ENCODE results near the gene TEX26. TPM values are rescaled to one million over a fixed set of nuclear protein-coding genes. Genes with fewer than 3 reads are reported as not detected.

Gene TEX26
- polyA plus RNA-seq, 5 donors: 0.57 to 3.3 (median 1.6) TPM

DNA sequence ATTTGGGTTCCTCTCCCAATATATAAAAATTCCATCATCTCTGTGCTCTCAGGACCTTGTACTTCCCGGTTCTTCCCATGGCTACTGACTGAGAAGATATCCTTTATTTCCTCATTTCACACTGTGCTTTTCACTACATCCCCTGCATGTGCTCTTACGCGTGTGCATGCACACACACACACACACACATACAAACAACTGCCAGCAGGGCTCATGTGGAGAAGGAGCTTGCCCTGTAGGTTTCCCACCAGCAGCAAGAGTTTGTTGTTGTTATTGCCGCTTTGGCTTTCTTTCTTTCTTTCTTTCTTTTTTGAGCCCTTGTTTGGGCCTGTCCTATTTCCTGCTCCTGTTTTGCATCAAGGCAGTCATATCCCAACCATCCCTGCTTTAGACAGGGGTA is 43.6 kb downstream of the TEX26 start:
- no peak for DNase-seq

DNA sequence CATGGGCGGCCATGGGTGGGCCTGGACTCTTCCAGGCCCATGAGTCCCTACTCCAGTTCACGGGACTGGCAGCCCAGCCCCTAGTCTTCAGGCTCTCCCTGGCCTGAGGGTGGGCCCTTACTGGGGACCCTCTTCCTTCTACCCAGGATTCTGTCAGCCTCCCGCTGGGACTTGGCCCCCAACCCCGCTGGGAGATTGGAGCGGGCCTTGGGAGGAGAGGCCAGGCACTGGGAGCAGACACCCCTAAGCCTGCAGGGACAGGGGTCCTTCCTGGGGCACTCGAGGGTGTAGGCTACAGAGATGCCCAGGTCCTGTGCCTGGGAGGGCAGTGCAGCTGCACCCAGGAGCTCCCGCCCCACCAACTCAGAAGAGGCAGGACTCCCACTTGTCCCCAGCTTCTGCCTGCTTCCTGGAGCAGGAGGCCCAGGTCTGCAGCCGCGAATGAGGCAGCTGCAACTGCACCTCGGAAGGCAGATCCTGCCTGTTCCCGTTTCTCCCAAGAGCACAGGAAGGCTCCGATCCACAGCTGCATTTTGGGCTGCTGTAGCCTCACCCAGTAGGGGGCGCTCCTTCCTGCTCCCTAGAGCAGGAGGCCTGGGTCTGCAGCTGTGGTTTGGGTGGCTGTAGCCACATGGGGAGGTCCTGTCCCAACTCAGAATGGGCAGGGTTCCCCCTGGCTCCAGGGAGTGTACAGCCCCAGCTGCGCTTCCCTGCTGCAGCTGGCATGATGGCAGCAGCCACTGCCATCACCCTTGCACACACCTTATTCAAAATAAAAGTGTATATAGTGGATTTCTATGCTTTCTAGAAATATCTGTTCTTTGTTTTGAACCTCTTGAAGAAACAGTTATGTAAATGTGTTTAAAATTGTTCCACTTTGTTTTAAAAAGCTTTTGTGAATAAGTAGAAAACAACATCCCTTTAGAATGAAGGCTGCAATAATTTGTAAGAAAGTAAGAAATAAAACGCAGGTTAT is 46.8 kb downstream of the TEX26 start:
- DNase-seq: no peak

DNA sequence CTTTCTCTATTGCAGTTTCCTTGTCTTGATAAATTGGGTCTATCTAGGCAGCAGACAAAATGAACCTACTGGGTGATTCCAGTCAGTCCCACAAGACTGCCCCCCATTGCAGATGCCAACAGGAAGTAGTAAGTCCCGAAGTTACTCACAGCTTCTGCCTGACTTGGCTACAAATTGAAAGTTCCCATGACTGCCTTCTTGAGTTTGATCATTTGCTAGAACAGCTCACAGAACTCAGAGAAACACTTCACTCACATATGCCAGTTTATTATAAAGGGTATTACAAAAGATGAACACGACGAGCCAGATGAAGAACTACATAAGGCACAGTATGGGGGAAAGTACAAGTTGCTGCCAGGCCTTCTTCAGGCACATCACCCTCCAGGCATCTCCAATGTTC is 50.0 kb downstream of the TEX26 start:
- no peak for DNase-seq

DNA sequence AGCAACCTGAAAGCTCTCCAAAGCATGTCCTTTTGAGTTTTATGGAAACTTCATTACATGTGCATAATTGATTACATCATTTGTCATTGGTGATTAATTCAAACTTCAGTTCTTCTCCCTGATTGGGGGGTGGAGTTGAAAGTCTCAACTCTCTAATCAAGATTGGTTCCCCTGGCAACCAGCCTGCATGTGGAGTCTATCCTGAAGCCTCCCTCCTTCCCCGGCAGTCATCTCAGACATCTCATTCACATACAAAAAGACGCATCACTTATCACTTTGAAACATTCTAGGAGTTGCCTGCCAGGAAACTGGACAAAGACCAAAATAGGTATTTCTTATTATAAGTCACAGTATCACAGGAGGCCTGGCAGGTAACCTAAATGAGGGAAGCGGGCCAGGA is 50.5 kb downstream of the TEX26 start:
- no peak for DNase-seq

DNA sequence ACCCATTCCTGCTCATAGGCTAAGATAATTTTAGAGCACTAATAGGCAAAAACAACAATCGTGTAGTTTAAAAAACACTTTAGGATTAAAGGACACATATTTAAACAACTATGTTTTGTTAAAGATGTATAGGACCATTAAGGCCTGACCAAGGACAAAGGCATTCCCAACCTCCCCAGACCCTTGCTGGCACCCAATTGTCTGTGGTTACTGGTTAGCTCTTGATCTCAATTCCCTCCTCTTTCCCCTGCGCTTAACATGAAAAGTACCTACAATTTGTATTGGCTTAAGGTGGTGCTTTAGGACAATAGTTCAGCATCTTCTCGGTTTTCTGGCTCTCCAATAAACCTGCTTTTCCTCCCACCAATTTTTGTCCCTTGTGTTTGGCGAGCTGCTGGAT is 51.0 kb downstream of the TEX26 start:
- DNase-seq: no peak

DNA sequence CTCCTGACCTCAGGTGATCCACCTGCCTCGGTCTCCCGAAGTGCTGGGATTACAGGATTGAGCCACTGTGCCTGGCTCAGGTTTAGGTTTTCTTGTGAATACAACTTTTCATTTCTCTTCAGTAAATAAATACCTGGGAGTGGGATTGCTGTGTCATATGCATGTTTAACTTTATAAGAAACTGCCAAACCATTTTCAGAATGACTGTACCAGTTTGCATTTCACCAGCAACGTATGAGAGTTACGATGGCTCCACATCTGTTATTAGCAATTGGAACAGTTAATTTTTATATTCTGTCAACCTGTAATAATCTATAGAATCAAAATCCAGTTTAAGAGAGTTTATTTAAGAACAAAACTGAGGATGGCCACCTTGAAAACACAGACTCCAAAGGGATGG is 52.2 kb downstream of the TEX26 start:
- DNase-seq: no peak

DNA sequence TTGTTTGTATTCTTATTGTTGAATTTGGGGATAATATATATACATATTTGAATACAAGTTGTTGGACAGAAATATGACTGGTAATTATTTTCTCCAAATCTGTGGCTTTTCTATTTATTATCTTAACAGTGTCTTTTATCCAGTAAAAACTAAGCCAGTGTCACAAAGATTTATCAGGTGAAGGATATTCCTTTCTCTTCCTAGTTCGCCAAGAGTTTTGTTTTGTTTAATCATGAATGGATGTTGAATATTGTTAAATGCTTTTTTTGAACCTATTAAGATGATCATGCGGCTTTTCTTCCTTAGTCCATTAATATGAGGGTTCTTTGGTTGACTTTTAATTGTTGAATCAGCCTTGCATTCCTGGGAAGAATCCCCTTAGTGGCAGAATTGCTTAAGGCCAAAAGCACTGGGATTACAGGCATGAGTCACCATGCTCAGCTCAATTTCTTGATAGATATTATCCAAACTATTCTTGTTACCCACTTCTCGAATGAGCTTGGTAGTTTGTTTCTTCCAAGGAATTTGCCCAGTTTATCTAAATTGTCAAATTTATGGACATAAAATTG is 53.3 kb downstream of the TEX26 start:
- DNase-seq: no peak

DNA sequence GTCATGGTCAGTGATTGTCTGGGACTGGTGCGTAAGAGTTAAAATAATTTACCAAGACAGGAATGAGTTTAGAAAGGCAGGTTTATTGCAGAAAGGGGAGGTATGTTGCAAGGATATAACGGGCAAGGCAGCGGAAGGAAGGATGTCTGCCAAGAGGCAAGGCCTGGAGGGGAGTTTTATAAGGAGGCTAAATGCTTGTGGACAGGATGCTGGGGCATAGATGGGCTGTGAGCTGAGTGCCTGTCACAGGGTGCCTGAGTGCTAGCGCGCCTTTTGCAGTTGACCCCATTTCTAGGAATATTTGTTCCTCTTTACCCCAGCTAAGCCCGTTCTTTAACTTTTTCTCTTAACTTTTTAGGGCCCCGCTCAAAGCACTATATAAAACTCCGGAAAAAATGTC is 58.7 kb downstream of the TEX26 start:
- DNase-seq: no peak

DNA sequence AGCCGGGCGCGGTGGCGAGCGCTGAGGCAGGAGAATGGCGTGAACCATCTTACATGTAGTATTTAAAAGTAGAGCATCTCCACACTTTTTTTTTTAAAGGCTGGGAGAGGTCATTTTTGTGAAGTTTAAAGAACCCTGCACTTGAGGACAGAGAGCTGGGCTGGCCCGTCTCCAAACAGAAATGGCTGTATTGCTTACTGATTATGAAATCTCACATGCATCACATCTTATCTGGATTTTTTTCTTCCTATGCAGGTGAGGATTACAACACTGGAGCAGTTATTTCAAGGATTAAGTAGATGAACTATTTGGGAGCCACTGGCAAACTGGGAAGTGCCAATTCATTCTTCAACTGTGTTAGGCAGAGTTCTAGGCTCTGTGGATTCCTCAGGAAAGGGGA is 59.5 kb downstream of the TEX26 start:
- no peak for DNase-seq

DNA sequence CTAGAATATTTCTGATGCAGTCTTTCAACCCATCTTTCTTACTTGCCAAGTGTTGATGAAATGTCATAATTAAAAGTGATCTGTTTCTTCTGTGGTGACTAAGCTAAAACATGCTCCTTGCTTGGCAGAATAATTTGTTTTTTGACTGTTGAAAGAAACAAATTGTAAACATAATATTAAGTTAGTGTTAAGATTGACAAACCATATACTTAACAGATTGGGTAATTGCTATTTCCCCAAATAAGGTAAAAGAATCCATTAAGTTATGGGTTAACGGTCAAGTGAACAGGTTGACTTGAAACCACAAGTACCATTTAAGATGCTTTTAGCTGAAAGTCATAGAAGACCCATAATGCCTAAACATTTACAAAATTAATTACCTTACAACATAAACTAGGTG is 62.9 kb downstream of the TEX26 start:
- DNase-seq: no peak

DNA sequence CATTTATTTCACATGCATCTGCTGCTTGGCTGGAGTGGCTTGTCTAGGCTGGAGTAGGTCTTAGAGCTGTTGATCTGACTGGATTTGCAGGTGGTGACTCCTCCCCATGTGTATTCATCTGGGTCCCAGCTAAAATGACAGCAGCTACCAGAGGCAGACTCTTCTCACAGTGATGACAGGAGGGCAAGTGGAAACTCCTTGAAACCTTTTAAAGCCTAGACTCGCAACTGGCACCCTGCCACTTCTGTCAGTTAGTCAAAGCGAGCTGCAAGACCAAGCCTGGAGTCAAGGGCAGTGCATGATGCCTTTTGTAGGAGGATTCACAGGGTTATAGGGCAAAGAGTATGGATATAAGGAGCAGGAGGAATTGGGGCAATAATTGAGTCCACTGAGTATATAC is 65.2 kb downstream of the TEX26 start:
- DNase-seq: no peak

DNA sequence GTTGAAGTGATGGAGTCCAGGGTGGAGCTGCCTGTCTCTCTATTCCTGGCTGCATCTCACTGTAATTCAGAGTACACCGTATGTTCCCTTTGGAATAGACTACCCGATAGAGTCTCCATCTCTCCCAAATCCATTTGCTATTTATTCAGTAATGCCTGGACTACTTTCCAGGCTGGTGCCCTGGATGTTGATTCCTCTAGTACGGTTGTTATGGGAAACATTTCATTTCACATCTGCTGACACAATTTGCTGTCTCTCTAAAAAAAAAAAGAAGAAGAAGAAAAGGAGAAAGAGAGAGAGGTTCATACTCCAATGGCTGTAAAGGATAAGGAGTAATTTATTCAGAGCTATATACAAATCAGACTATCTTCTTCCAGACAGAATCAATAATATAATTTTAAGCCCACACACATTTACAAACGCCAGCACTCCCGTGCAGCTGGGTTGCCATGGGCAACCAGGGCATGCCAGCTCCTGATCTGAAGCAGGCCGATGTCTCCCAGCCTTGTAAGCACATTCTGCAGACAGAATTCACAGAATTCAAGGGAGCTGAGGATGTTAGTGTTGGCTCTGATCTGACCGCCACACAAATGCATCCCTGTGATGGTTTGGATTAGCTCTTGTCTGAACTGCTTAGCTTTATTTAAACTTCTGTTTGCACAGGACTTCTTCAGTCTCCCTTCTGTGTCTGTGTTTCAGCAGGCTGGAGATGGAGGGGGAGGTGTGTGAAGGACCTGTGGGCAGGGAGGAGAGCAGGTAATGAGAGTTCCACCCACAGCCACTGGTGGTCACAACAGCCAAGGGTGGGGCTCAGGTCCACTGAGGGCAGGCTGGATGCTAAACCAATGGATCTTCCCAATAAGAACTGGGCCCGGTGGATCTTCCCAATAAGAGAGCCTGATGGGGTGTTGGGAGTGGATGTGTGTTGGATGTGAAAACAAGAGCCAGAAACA is 66.0 kb downstream of the TEX26 start:
- DNase-seq: peak in 1 of 2 donors; percentile 20

DNA sequence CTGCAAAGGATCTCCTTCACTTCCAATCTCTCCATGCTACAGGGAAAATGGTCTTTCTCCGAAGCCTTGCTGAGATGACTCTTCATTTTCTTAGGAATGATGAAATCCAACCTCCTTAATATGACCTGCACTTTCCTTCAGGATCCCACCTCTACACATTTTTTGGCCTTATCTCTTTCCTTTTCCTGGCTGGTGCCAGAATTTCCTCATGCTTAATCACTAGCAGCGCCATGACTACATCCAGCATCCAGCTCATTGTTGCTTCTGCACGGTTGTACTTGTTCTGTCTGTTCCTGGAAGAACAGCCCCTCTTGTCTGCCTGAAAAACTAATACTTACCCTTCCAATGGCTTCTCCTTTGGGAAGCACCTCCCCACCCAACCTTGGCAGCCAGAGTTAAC is 68.4 kb downstream of the TEX26 start:
- DNase-seq: no peak

DNA sequence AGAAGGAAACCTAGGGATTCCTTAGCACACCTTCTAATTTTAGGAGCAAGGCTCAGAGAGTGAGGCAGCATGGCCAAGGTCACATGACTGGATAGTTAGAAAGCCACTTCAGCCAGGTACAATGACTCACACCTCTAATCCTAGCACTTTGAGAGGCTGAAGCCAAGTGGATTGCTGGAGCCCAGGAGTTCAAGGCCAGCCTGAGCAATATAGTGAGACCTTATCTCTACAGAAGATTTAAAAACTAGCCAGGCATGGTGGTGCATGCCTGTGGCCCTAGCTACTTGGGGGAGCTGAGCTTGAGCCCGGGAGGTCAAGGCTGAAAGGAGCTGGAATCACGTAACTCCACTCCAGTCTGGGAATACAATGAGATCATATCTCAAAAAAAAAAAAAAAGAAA is 69.2 kb downstream of the TEX26 start:
- no peak for DNase-seq

DNA sequence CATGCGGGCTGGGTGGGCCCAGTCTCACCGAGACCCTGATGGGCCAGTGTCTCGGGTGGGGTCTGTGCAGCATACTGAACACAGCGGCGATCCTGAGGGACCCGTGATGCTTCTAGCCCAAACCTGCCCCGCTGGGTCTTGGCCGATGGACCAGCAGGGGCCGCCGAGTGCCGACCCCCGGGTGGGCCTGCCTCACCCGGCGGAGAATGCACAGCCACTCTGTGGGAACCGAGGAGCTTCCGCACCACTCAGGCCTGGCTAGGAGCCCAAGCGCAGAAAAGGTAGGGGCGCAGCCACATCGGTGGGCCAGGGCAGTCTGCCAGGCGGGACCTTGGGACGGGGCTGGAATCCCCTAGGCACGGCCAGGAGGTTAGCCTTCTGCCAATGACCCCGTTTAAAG is 72.6 kb downstream of the TEX26 start:
- no peak for DNase-seq

DNA sequence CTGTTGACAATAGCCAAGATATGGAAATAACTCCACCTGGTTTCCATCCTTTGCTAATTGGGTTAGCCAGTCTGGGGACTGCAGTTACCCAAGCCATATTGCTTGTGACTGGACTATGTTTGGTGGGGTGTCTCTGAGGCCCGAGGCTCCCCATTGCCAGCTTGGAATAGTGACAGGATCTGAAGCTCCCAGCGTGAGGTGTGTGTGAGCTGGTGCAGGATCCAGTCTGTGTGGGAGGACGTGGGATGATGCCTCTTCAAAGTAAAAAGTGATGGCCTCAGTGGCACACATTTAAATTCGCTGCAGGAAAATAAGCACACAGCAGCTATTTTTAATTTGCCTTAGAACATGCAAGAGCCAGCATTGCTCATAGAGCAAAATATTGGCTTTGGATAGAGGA is 75.0 kb downstream of the TEX26 start:
- no peak for DNase-seq

DNA sequence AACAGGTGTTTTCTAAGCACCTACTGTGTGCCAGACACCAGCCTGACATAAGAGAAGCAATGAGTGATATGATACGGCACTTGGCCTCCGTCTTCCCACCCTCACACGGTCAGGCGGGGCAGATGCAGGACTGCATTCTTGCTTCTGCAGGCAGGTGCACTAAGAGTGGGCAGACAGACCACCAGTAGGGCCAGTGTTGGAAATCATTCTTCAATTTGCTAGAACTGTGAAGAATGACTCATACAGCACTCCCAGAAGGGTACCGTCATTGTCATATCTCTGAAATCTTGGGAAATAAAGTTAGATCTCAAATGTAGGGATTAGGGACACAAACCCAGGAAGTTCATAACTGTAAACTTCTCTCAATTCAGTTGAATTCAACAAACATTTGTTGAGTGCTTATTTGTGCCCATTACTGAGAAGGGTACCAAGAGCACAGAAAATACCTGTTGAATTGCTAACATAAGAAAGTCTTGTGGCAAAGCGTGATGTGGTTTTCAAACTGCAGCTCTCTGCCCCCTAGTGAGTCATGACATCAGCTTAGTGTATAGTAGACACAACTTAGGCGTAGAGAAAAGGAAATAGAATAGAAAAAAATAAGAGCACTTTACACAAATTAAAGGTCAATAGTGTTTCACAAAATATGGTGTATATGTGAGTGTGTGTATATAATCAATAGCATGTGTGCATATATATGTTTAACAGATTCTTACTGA is 76.1 kb downstream of the TEX26 start:
- no peak for DNase-seq

DNA sequence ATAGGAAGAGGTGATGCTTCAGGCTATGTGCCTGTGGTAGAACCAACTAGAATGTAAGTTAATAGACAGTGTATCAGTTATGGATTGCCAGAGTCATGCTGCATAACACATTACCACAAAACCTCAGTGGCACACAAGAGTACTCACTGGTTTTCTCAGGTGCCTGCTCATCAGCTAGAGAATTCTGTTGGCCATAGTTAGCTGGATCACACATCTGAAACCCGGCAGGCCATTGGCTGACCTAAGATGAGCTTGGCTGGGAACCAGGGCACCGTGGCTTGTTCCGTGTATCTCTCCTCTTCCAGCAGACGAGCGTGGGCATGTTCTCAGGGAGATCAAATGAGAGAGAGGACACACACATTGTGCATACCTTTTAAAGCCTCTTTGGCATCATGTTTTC is 76.7 kb downstream of the TEX26 start:
- DNase-seq: no peak

DNA sequence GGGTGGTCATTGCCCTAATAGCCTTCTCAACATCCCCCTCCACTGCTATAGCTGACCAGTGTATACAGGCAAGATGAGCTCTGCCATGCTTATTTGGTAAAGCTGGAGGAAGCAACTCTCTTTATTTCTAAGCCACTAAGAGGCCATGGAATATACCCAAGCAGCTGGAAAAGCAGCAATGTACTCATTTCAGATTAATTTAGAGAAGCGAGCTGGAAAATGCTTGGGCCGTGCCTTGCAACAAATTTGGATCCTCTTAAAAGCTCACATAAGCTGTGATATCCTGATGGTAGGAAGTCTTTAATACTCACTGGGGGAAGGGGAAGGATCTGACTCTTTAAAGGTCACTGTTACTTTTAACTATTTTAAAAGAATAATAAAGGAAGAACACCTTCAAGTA is 77.8 kb downstream of the TEX26 start:
- DNase-seq: no peak

DNA sequence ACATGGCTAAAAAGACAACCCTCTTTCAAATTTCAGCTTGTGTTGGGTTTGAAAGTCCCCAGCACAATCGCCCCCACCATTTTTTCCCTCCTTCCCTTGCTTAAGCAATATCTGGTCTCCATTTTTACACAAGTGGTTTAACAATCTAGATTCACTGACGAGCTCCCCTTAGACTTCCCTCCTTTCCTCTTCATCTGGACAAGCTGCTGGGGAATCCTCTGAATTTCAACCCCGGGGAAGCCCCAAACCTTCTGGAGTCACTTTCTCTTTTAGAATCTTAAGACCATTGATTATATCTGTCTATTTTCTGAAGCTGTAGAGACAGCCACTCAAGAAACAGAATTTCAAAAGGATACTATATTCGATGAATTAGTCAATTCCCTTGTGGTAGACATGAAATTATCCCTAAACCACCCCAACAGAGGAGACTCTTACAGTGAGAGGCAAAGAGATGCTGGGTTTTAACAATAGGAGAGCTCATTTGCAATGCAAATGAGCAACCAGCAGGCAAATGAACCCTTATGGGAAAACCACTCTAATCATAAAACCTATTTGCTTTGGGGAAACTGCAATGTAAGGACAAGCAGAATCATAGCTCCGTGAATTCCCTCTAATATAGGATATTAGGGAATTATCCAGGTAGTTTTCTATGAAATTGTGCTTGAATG is 78.9 kb downstream of the TEX26 start:
- no peak for DNase-seq

Data from right lung (tissue), 5 donors.